Measurements from ENCODE around the gene LRPPRC.

Gene LRPPRC

DNA sequence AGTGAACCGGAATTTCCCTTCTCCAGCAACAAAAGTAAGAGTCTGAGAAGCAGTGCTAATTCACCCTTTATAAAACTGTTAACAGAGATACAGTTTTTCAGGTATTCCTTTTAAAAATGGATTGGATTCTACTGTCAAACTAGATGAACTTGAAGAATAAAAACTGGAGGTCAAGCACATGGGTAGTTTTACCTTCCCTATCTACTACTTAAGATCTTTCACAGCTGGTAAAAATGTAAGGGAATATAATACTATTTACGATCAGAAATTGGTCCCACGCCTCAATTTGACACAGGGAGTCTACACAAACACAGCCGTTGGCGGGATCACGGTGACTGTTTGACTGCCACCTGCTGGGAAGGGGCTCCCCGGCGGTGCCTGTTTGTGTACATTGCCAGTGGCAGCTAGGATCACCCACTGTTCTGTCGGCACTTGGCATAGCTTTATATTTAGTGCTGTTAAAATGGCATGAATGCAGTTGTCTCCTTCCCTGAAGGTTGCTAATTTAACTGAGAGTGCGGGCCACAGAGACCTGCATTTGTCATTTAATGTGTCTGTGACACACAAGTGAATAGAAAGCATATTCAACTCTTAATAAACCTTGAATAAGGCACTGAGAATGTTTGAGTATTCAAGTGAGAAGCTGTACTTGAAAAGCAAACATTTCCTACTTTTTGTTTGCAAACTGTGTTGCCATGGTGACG is 97.5 kb downstream of the LRPPRC start:
- DNase-seq (ENCODE audit: low read depth) = peak; percentile 23
- H3K4me3 ChIP-seq (ENCODE audit: low read length) = no peak overlapping the region
- TF ChIP-seq, protein P1, sequence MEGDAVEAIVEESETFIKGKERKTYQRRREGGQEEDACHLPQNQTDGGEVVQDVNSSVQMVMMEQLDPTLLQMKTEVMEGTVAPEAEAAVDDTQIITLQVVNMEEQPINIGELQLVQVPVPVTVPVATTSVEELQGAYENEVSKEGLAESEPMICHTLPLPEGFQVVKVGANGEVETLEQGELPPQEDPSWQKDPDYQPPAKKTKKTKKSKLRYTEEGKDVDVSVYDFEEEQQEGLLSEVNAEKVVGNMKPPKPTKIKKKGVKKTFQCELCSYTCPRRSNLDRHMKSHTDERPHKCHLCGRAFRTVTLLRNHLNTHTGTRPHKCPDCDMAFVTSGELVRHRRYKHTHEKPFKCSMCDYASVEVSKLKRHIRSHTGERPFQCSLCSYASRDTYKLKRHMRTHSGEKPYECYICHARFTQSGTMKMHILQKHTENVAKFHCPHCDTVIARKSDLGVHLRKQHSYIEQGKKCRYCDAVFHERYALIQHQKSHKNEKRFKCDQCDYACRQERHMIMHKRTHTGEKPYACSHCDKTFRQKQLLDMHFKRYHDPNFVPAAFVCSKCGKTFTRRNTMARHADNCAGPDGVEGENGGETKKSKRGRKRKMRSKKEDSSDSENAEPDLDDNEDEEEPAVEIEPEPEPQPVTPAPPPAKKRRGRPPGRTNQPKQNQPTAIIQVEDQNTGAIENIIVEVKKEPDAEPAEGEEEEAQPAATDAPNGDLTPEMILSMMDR (IDR thresholded peaks at IDR 0.05; ENCODE audit: insufficient read depth, low read depth, low read length, missing control alignments) = peak; percentile 48

DNA sequence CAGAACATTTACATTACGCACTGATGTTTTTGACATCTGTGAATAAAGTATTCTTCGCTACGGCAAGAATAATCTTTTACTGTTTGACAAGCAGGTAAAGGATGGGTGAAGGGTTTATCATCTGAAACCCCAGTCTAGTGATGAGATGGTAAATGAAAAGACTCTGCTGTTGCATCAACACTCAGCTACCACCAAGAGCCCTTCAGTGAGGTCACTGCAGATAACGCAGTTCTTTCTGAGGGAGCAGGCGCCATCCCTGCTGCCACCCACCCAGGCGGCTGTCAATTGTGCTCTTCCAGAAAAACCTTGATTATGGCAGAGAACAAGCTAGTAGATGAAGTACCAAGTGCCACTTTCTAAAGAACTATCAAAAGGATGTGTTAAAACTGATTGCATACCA is 98.3 kb downstream of the LRPPRC start:
- no peak for DNase-seq (ENCODE audit: low read depth)
- TF ChIP-seq, protein P1 (IDR thresholded peaks at IDR 0.05; ENCODE audit: insufficient read depth, low read depth, low read length, missing control alignments) = no peak
- no peak overlapping the region for H3K4me3 ChIP-seq (ENCODE audit: low read length)

GRCh38 chr2:43896906-43897305 is 98.9 kb downstream of the LRPPRC start:
- no peak for DNase-seq (ENCODE audit: low read depth)
- TF ChIP-seq, protein P1 (IDR thresholded peaks at IDR 0.05; ENCODE audit: insufficient read depth, low read depth, low read length, missing control alignments) = no peak
- H3K4me3 ChIP-seq (ENCODE audit: low read length) = no peak overlapping the region

- TF ChIP-seq, protein P1 (IDR thresholded peaks at IDR 0.05; ENCODE audit: insufficient read depth, low read depth, low read length, missing control alignments) = no peak
- no peak for DNase-seq (ENCODE audit: low read depth)
- H3K4me3 ChIP-seq (ENCODE audit: low read length) = no peak overlapping the region
Observed at GRCh38 chr2:43894743-43895142, 101.0 kb downstream of the LRPPRC start.

DNA sequence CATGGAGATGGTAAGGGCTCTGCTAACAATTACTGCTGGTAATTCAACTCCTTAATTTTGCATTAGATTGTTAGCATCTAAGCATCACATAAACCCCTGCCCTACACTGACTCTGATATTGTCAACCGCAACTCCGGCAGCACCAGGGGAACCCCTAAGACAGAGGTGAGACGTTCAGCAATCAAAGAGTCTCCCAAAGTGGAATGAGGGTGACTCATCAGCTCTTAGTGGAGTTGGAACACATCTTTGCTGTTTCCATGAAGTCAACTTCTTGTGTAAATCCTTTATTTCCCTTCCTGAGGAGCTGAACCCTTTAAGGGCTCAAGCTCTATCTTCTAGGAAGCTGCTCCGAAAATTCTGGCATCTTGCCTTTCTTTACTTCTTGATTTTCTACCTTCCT is 104.9 kb downstream of the LRPPRC start:
- TF ChIP-seq, protein P1 (IDR thresholded peaks at IDR 0.05; ENCODE audit: insufficient read depth, low read depth, low read length, missing control alignments) = no peak
- H3K4me3 ChIP-seq (ENCODE audit: low read length) = no peak overlapping the region
- DNase-seq (ENCODE audit: low read depth) = peak; percentile 24

DNA sequence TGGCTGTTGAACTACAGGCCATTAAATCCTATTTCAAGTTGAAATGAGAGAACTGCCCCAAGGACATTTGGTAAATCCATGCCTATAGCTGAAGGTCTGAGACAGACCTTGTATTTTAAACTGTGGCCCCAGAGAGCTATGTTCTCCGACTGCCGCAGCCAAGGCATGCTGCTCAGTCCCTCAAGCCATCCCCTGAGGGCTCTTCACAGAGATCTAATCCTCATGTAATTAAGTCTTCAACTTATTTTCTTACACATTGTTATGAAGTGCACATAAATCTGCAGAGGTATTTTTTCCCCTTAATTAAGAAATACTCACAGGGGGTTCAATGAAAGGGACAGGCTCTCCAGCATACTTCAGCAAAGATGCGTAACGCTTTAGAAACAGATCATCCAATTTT is 106.4 kb downstream of the LRPPRC start:
- TF ChIP-seq, protein P1 (IDR thresholded peaks at IDR 0.05; ENCODE audit: insufficient read depth, low read depth, low read length, missing control alignments) = no peak
- no peak for DNase-seq (ENCODE audit: low read depth)
- no peak overlapping the region for H3K4me3 ChIP-seq (ENCODE audit: low read length)

DNA sequence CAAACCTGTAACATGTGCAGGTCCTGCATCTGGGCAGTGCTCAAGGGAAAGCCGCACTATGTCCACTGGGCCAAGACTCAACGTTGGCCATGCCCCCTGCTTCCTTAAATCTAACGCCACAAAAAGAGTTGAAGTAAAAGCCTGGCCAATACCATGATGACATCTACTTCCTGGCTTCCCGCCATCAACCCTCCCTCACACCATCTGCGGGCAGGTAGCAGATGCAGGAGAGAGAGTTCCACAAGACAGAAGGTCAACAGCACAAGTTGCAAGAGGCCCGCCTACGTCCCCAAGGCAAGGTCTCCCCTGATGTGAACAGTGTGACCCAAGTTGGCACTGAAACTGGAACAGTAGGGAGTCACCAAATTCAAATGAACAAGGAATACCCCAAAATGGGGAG is 108.6 kb downstream of the LRPPRC start:
- TF ChIP-seq, protein P1 (IDR thresholded peaks at IDR 0.05; ENCODE audit: insufficient read depth, low read depth, low read length, missing control alignments) = no peak

More for the DNA sequence above, 108.6 kb downstream of the LRPPRC start:
- no peak for DNase-seq (ENCODE audit: low read depth)
- H3K4me3 ChIP-seq (ENCODE audit: low read length) = no peak overlapping the region
